ENCODE data around the gene DDX10. TPM values are rescaled to one million over a fixed set of nuclear protein-coding genes. Genes with fewer than 3 reads are reported as not detected.

Gene DDX10
- total and polyA plus RNA-seq, 8 donors = 11.6 to 22.6 (median 17.6) TPM

DNA sequence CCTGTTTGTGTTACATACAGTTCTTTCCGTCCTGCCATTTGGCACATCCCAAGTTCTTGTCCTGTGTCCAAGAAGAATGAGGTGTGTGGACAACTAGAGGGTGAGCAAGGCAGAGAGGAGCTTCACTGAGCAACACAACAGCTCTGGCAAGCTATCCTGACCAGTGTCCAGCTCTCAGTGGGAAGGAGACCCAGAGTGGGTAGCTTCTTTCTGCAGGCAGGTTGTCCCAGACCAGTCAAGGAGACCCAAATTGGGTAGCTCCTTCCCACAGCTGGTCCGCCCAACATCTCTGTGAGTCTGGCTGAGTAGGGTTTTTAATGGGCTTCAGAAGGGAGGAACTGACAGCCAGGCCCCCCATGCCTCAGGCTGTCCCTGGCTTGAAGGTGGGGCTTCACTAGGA lies 36.1 kb upstream of the DDX10 start:
- no peak for TF ChIP-seq POLR2AphosphoS5 (IDR thresholded peaks at IDR 0.05)
- Histone ChIP-seq H3K4me1 (no peaks in the 10 kb centered on the region), H3K9me3 (peaks cover 0 to 7% (median 2%) of the 10 kb centered on the region in 4 donors), H3K4me3 (no peak overlapping the region), H3K27ac (no peak overlapping the region), H3K36me3 (no peaks in the 10 kb centered on the region), H3K27me3 (no peaks in the 10 kb centered on the region)
- 83 to 100% (median 97%) methylated on average over 2 of the region's 2 CpGs for WGBS, 5 donors
- DNase-seq = no peak
- intact Hi-C loops (cut with DNase I; ENCODE audit: low total_unique reads) = no loop called here

- 58 to 84% (median 74%) methylated on average over 2 to 3 of the region's 3 CpGs for WGBS, 5 donors
- H3K4me3 ChIP-seq = no peak overlapping the region
- no peak for DNase-seq
- peaks cover 0 to 7% (median 2%) of the 10 kb centered on the region in 4 donors for H3K9me3 ChIP-seq
- H3K36me3 ChIP-seq = no peaks in the 10 kb centered on the region
- no peaks in the 10 kb centered on the region for H3K27me3 ChIP-seq
- intact Hi-C loops (cut with DNase I; ENCODE audit: low total_unique reads) = no loop called here
- H3K27ac ChIP-seq = no peak overlapping the region
- TF ChIP-seq POLR2A (IDR thresholded peaks at IDR 0.05) = no peak
- TF ChIP-seq POLR2AphosphoS5 (IDR thresholded peaks at IDR 0.05) = no peak
- TF ChIP-seq EP300 (IDR thresholded peaks at IDR 0.05) = no peak
- no peak for TF ChIP-seq CTCF (IDR thresholded peaks at IDR 0.05)
- H3K4me1 ChIP-seq = no peaks in the 10 kb centered on the region
Observed at GRCh38 chr11:108629274-108629673, 35.6 kb upstream of the DDX10 start.

GRCh38 chr11:108632041-108632704 lies 32.7 kb upstream of the DDX10 start:
- intact Hi-C loops (cut with DNase I; ENCODE audit: low total_unique reads) = no loop called here
- WGBS, 5 donors = 62 to 80% (median 67%) methylated on average over 2 of the region's 2 CpGs
- Histone ChIP-seq H3K9me3 (peaks cover 0 to 7% (median 2%) of the 10 kb centered on the region in 4 donors), H3K4me1 (no peaks in the 10 kb centered on the region), H3K27ac (no peak overlapping the region), H3K36me3 (no peaks in the 10 kb centered on the region), H3K27me3 (no peaks in the 10 kb centered on the region), H3K4me3 (no peak overlapping the region)
- DNase-seq = no peak
- TF ChIP-seq POLR2A (IDR thresholded peaks at IDR 0.05) = no peak
- TF ChIP-seq EP300 (IDR thresholded peaks at IDR 0.05) = no peak
- TF ChIP-seq CTCF (IDR thresholded peaks at IDR 0.05) = no peak
- no peak for TF ChIP-seq POLR2AphosphoS5 (IDR thresholded peaks at IDR 0.05)

DNA sequence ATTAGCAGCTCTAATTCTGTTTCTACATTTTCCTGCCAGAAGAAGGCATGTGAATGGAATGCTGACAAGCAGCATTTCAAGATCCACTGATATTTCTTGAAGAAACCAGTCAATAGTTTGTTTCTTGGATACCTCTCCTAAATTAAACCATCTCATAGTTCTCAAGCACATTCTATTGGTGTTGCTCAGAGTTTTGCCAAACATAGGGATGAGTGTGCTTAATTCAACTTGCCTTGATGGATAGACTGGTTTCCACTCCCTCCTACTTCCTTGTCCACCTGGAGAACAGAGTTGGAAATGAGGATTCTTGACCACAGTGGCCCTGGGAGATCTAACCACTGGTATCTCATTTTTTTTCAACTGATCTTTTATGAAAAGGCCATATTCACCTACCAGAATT lies 29.8 kb upstream of the DDX10 start:
- Histone ChIP-seq H3K36me3 (no peaks in the 10 kb centered on the region), H3K27me3 (no peaks in the 10 kb centered on the region), H3K9me3 (no peaks in the 10 kb centered on the region), H3K27ac (no peak overlapping the region), H3K4me1 (no peaks in the 10 kb centered on the region), H3K4me3 (no peak overlapping the region)
- intact Hi-C loops (cut with DNase I; ENCODE audit: low total_unique reads) = no loop called here
- TF ChIP-seq EP300 (IDR thresholded peaks at IDR 0.05) = no peak
- no peak for TF ChIP-seq CTCF (IDR thresholded peaks at IDR 0.05)
- no peak for TF ChIP-seq POLR2AphosphoS5 (IDR thresholded peaks at IDR 0.05)
- TF ChIP-seq POLR2A (IDR thresholded peaks at IDR 0.05) = no peak
- DNase-seq = no peak

- Histone ChIP-seq H3K4me3 (no peak overlapping the region), H3K27ac (no peak overlapping the region), H3K4me1 (no peaks in the 10 kb centered on the region), H3K9me3 (no peaks in the 10 kb centered on the region), H3K27me3 (no peaks in the 10 kb centered on the region), H3K36me3 (no peaks in the 10 kb centered on the region)
- TF ChIP-seq CTCF (IDR thresholded peaks at IDR 0.05) (no peak), EP300 (IDR thresholded peaks at IDR 0.05) (no peak), POLR2AphosphoS5 (IDR thresholded peaks at IDR 0.05) (no peak), POLR2A (IDR thresholded peaks at IDR 0.05) (no peak)
- WGBS, 5 donors = 68 to 88% (median 75%) methylated on average over 2 of the region's 2 CpGs
- no peak for DNase-seq
- intact Hi-C loops (cut with DNase I; ENCODE audit: low total_unique reads) = no loop called here
Observed at GRCh38 chr11:108636222-108636621, 28.6 kb upstream of the DDX10 start.
